Measurements from ENCODE around the gene CLMP. TPM values are rescaled to one million over a fixed set of nuclear protein-coding genes. Genes with fewer than 3 reads are reported as not detected.

The CLMP gene
- total RNA-seq, 1 donor from 2014 or later, result 3.4 TPM

GRCh38 chr11:123143921-123144320 lies 51.1 kb downstream of the CLMP start:
- Histone ChIP-seq H3K27ac (replicated peaks) (no peak overlapping the region), H3K4me3 (no peak overlapping the region), H3K4me1 (no peaks in the 10 kb centered on the region), H3K27me3 (ENCODE audit: low read depth) (peaks cover 28% of the 10 kb centered on the region), H3K36me3 (no peaks in the 10 kb centered on the region), H3K9me3 (replicated peaks) (no peaks in the 10 kb centered on the region)
- intact Hi-C loops (cut with micrococcal nuclease), result no loop called here
- TF ChIP-seq CTCF (IDR thresholded peaks at IDR 0.05; ENCODE audit: borderline replicate concordance), result no peak
- DNase-seq, result no peak

- H3K27ac ChIP-seq (replicated peaks), result no peak overlapping the region
- intact Hi-C loops (cut with micrococcal nuclease), result no loop called here
Observed at GRCh38 chr11:123143476-123143875, 51.6 kb downstream of the CLMP start.

GRCh38 chr11:123139206-123139605 lies 55.8 kb downstream of the CLMP start:
- Histone ChIP-seq H3K36me3 (no peaks in the 10 kb centered on the region), H3K9me3 (replicated peaks) (no peaks in the 10 kb centered on the region), H3K4me3 (no peak overlapping the region), H3K27ac (replicated peaks) (no peak overlapping the region), H3K27me3 (ENCODE audit: low read depth) (peaks cover 10% of the 10 kb centered on the region), H3K4me1 (peaks cover 13% of the 10 kb centered on the region)
- DNase-seq, result no peak
- no peak for TF ChIP-seq CTCF (IDR thresholded peaks at IDR 0.05; ENCODE audit: borderline replicate concordance)
- intact Hi-C loops (cut with micrococcal nuclease), result no loop called here

More at GRCh38 chr11:123143476-123143875, 51.6 kb downstream of the CLMP start:
- Histone ChIP-seq H3K4me1 (no peaks in the 10 kb centered on the region), H3K4me3 (no peak overlapping the region), H3K27me3 (ENCODE audit: low read depth) (peaks cover 26% of the 10 kb centered on the region), H3K36me3 (no peaks in the 10 kb centered on the region), H3K9me3 (replicated peaks) (no peaks in the 10 kb centered on the region)
- no peak for TF ChIP-seq CTCF (IDR thresholded peaks at IDR 0.05; ENCODE audit: borderline replicate concordance)
- DNase-seq, result no peak

- H3K27ac ChIP-seq (replicated peaks), result peak overlapping the region; percentile 81
- peak; percentile 89 for DNase-seq
- no peaks in the 10 kb centered on the region for H3K9me3 ChIP-seq (replicated peaks)
- intact Hi-C loops (cut with micrococcal nuclease), result no loop called here
- H3K27me3 ChIP-seq (ENCODE audit: low read depth), result peaks cover 7% of the 10 kb centered on the region
- no peak for TF ChIP-seq CTCF (IDR thresholded peaks at IDR 0.05; ENCODE audit: borderline replicate concordance)
- peaks cover 13% of the 10 kb centered on the region for H3K4me1 ChIP-seq
- H3K36me3 ChIP-seq, result no peaks in the 10 kb centered on the region
- peak overlapping the region; percentile 38 for H3K4me3 ChIP-seq
Observed at GRCh38 chr11:123137431-123138224, 57.4 kb downstream of the CLMP start.

- DNase-seq, result no peak
- intact Hi-C loops (cut with micrococcal nuclease), result no loop called here
- no peaks in the 10 kb centered on the region for H3K36me3 ChIP-seq
- TF ChIP-seq CTCF (IDR thresholded peaks at IDR 0.05; ENCODE audit: borderline replicate concordance), result no peak
- no peak overlapping the region for H3K4me3 ChIP-seq
- peak overlapping the region; percentile 81 for H3K27ac ChIP-seq (replicated peaks)
- no peaks in the 10 kb centered on the region for H3K9me3 ChIP-seq (replicated peaks)
- H3K4me1 ChIP-seq, result peaks cover 13% of the 10 kb centered on the region
- H3K27me3 ChIP-seq (ENCODE audit: low read depth), result peaks cover 6% of the 10 kb centered on the region
Observed at GRCh38 chr11:123135863-123136446, 59.1 kb downstream of the CLMP start.
